ENCODE results near the gene PKNOX2. TPM values are rescaled to one million over a fixed set of nuclear protein-coding genes. Genes with fewer than 3 reads are reported as not detected.

The PKNOX2 gene
- total and polyA plus RNA-seq, 2 of the 8 experiments (the other 6 are each of a cell fraction or from before 2014, with no cell fraction given) = 2.0 TPM

DNA sequence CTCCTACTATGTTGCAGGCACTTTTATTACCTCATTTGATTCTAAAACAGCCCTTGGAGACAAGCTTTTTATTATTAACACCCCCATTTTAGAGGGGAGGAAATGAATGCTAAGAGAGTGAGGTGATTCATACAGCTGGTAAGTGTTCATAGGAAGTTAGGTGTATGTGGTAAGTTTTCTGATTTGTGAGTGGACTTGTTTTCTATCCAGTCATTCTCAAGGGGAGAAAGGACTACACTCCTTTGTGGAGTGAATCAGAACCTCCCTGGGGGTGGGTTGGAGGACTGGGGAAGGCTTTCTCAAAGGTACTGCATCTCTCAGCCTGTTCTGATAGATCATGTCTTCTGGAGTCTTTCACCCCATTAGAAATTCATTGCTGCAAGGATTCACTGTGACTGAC is 23.5 kb downstream of the PKNOX2 start:
- no peak overlapping the region for H3K4me3 ChIP-seq (ENCODE audit: extremely low read depth in 1 of 4, insufficient read depth in 2 of 4, low read depth in 3 of 4, low read length in 4 of 4)
- H2BK12ac ChIP-seq (ENCODE audit: low read depth, low read length) = no peak overlapping the region
- no peak overlapping the region for H4K91ac ChIP-seq (replicated peaks; ENCODE audit: insufficient read length, low read length)
- ChIA-PET CTCF (ENCODE audit: partially characterized antibody) (interaction anchor here (1.0 to 1.4 kb wide), 3 partner anchors 10 to 17 kb away, joined by 3 to 6 read pairs (median 4); no protein-coding TSS in a partner anchor), POLR2A (ENCODE audit: partially characterized antibody) (interaction anchor here (0.6 to 1.2 kb wide), 2 partner anchors 47 to 1094 kb away, joined by 3 read pairs; no protein-coding TSS in a partner anchor)
- no peaks in the 10 kb centered on the region; a peak in 1 of 7 replicates for H3K27me3 ChIP-seq (replicated peaks in 1 of 4; ENCODE audit: control insufficient read depth in 3 of 4, extremely low read depth in 1 of 4, insufficient read depth in 3 of 4, low read length in 3 of 4)
- no peak overlapping the region for H3K14ac ChIP-seq (ENCODE audit: insufficient read length)
- no peak overlapping the region for H3K4ac ChIP-seq (replicated peaks; ENCODE audit: insufficient read length, low read depth, low read length)
- DNase-seq (ENCODE audit: low read depth in 1 of 2, low spot score in 2 of 2) (no peak), FAIRE-seq (no peak)
- H3K23ac ChIP-seq (ENCODE audit: insufficient read length) = no peak overlapping the region
- no peak overlapping the region for H3K4me2 ChIP-seq (ENCODE audit: insufficient read depth in 1 of 2, low read depth in 2 of 2, low read length in 2 of 2)
- no peak overlapping the region for H2BK5ac ChIP-seq (ENCODE audit: low read depth, low read length)
- no peak overlapping the region for H4K8ac ChIP-seq (ENCODE audit: extremely low read depth, insufficient read depth, low read length)
- no peaks in the 10 kb centered on the region for H4K20me1 ChIP-seq (replicated peaks in 1 of 2; ENCODE audit: control insufficient read depth in 1 of 2, insufficient read depth in 2 of 2, low read length in 2 of 2)
- H3K4me1 ChIP-seq (replicated peaks in 1 of 4; ENCODE audit: control insufficient read depth in 3 of 4, insufficient read depth in 4 of 4, low read length in 3 of 4) = peaks cover 0 to 7% (median 3%) of the 10 kb centered on the region in 4 experiments; a peak in 5 of 7 replicates
- no peak overlapping the region for H3K27ac ChIP-seq (ENCODE audit: low read depth, low read length)
- H3K79me2 ChIP-seq (ENCODE audit: control insufficient read depth in 1 of 2, insufficient read depth in 2 of 2, low read length in 2 of 2) = no peaks in the 10 kb centered on the region
- no peaks in the 10 kb centered on the region for H3K23me2 ChIP-seq (ENCODE audit: low read depth, low read length)
- no peak overlapping the region for H2AFZ ChIP-seq (ENCODE audit: low read length)
- no peak overlapping the region for H3K56ac ChIP-seq (replicated peaks; ENCODE audit: insufficient read length, low read depth, low read length)
- no peaks in the 10 kb centered on the region for H3K9me3 ChIP-seq (ENCODE audit: insufficient read depth in 2 of 2, low read depth in 1 of 2, low read length in 1 of 2)
- H2BK15ac ChIP-seq (ENCODE audit: low read length) = no peak overlapping the region
- H3K18ac ChIP-seq (ENCODE audit: extremely low read depth, low read length) = no peak overlapping the region
- no peak overlapping the region for H2BK20ac ChIP-seq (ENCODE audit: low read length)
- no peak overlapping the region for H2BK120ac ChIP-seq (replicated peaks; ENCODE audit: low read depth, low read length)
- H3K9ac ChIP-seq (replicated peaks in 1 of 4; ENCODE audit: extremely low read depth in 1 of 4, low read depth in 3 of 4, low read length in 3 of 4) = no peak overlapping the region
- H3K36me3 ChIP-seq (ENCODE audit: control insufficient read depth in 2 of 4, insufficient read depth in 4 of 4, low read length in 3 of 4) = no peaks in the 10 kb centered on the region
- no peak overlapping the region for H2AK5ac ChIP-seq (ENCODE audit: low read depth, low read length)
- H4K5ac ChIP-seq (ENCODE audit: insufficient read length, low read depth, low read length) = no peak overlapping the region
- no peaks in the 10 kb centered on the region; the same call in 1 of the 2 replicates for H3K79me1 ChIP-seq (ENCODE audit: low read depth, low read length)
- TF ChIP-seq FOSL1 (IDR thresholded peaks at IDR 0.05; ENCODE audit: insufficient read depth, low read depth, low read length) (no peak), TAF7 (optimal IDR thresholded peaks at IDR 0.05; ENCODE audit: borderline replicate concordance, low read depth, low read length) (no peak)

Data from H1 (cell line).